ENCODE measurements around the gene AKAP12. TPM values are rescaled to one million over a fixed set of nuclear protein-coding genes. Genes with fewer than 3 reads are reported as not detected.

AKAP12 gene
- total RNA-seq, 1 experiment from 2014 or later, result 90.0 TPM

GRCh38 chr6:151375833-151376232, 136.1 kb downstream of the AKAP12 start:
- Mint-ChIP-seq H3K27ac (peak overlapping the region; percentile 86), H3K9me3 (peaks cover 2% of the 10 kb centered on the region; the same call in 1 of the 2 replicates), H3K4me1 (peaks cover 71% of the 10 kb centered on the region), H3K27me3 (ENCODE audit: low read depth) (no peaks in the 10 kb centered on the region), H3K4me3 (no peak overlapping the region), H3K36me3 (0 out of 2 replicates have a peak, but pooled peaks cover 4% of the 10 kb centered on the region)
- ChIA-PET CTCF (no interaction called here), POLR2A (no interaction called here)
- ATAC-seq, result no peak
- TF ChIP-seq SOX15 (CRISPR knock-in tag; IDR thresholded peaks at IDR 0.05) (no peak), IRF2 (CRISPR knock-in tag; IDR thresholded peaks at IDR 0.05; ENCODE audit: borderline replicate concordance, low read depth) (no peak)
- TF ChIP-seq, protein P1, sequence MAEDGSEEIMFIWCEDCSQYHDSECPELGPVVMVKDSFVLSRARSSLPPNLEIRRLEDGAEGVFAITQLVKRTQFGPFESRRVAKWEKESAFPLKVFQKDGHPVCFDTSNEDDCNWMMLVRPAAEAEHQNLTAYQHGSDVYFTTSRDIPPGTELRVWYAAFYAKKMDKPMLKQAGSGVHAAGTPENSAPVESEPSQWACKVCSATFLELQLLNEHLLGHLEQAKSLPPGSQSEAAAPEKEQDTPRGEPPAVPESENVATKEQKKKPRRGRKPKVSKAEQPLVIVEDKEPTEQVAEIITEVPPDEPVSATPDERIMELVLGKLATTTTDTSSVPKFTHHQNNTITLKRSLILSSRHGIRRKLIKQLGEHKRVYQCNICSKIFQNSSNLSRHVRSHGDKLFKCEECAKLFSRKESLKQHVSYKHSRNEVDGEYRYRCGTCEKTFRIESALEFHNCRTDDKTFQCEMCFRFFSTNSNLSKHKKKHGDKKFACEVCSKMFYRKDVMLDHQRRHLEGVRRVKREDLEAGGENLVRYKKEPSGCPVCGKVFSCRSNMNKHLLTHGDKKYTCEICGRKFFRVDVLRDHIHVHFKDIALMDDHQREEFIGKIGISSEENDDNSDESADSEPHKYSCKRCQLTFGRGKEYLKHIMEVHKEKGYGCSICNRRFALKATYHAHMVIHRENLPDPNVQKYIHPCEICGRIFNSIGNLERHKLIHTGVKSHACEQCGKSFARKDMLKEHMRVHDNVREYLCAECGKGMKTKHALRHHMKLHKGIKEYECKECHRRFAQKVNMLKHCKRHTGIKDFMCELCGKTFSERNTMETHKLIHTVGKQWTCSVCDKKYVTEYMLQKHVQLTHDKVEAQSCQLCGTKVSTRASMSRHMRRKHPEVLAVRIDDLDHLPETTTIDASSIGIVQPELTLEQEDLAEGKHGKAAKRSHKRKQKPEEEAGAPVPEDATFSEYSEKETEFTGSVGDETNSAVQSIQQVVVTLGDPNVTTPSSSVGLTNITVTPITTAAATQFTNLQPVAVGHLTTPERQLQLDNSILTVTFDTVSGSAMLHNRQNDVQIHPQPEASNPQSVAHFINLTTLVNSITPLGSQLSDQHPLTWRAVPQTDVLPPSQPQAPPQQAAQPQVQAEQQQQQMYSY (CRISPR knock-in tag; IDR thresholded peaks at IDR 0.05), result no peak
- no peak for DNase-seq (ENCODE audit: low spot score)

GRCh38 chr6:151376440-151376839, 136.7 kb downstream of the AKAP12 start:
- CTCF ChIA-PET, result no interaction called here

More at GRCh38 chr6:151376440-151376839, 136.7 kb downstream of the AKAP12 start:
- Mint-ChIP-seq H3K27ac (peak overlapping the region; percentile 65), H3K27me3 (ENCODE audit: low read depth) (no peaks in the 10 kb centered on the region), H3K9me3 (peaks cover 2% of the 10 kb centered on the region; the same call in 1 of the 2 replicates), H3K4me3 (no peak overlapping the region), H3K4me1 (peaks cover 69% of the 10 kb centered on the region), H3K36me3 (0 out of 2 replicates have a peak, but pooled peaks cover 4% of the 10 kb centered on the region)
- POLR2A ChIA-PET, result no interaction called here
- TF ChIP-seq E2F5 (CRISPR knock-in tag; IDR thresholded peaks at IDR 0.05) (no peak), ZNF423 (CRISPR knock-in tag; IDR thresholded peaks at IDR 0.05) (no peak), NR2C2 (CRISPR knock-in tag; IDR thresholded peaks at IDR 0.05) (no peak), MAX (CRISPR knock-in tag; IDR thresholded peaks at IDR 0.05) (no peak), NFATC4 (CRISPR knock-in tag; IDR thresholded peaks at IDR 0.05) (no peak), ESRRA (CRISPR knock-in tag; IDR thresholded peaks at IDR 0.05; ENCODE audit: borderline replicate concordance) (no peak), FOXP1 (CRISPR knock-in tag; IDR thresholded peaks at IDR 0.05; ENCODE audit: borderline replicate concordance) (no peak), OVOL2 (CRISPR knock-in tag; IDR thresholded peaks at IDR 0.05; ENCODE audit: borderline replicate concordance) (no peak), TEAD1 (CRISPR knock-in tag; IDR thresholded peaks at IDR 0.05) (no peak), NFE2L1 (CRISPR knock-in tag; IDR thresholded peaks at IDR 0.05) (no peak), ZBTB43 (CRISPR knock-in tag; IDR thresholded peaks at IDR 0.05) (no peak), HMGA2 (CRISPR knock-in tag; IDR thresholded peaks at IDR 0.05) (no peak), ELF4 (CRISPR knock-in tag; IDR thresholded peaks at IDR 0.05; ENCODE audit: low read depth) (no peak)
- TF ChIP-seq, protein P2, sequence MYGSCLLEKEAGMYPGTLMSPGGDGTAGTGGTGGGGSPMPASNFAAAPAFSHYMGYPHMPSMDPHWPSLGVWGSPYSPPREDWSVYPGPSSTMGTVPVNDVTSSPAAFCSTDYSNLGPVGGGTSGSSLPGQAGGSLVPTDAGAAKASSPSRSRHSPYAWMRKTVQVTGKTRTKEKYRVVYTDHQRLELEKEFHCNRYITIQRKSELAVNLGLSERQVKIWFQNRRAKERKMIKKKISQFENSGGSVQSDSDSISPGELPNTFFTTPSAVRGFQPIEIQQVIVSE (CRISPR knock-in tag; IDR thresholded peaks at IDR 0.05; ENCODE audit: borderline replicate concordance), result no peak
- TF ChIP-seq, protein P3, sequence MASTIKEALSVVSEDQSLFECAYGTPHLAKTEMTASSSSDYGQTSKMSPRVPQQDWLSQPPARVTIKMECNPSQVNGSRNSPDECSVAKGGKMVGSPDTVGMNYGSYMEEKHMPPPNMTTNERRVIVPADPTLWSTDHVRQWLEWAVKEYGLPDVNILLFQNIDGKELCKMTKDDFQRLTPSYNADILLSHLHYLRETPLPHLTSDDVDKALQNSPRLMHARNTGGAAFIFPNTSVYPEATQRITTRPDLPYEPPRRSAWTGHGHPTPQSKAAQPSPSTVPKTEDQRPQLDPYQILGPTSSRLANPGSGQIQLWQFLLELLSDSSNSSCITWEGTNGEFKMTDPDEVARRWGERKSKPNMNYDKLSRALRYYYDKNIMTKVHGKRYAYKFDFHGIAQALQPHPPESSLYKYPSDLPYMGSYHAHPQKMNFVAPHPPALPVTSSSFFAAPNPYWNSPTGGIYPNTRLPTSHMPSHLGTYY (CRISPR knock-in tag; IDR thresholded peaks at IDR 0.05), result no peak
- TF ChIP-seq, protein P4, sequence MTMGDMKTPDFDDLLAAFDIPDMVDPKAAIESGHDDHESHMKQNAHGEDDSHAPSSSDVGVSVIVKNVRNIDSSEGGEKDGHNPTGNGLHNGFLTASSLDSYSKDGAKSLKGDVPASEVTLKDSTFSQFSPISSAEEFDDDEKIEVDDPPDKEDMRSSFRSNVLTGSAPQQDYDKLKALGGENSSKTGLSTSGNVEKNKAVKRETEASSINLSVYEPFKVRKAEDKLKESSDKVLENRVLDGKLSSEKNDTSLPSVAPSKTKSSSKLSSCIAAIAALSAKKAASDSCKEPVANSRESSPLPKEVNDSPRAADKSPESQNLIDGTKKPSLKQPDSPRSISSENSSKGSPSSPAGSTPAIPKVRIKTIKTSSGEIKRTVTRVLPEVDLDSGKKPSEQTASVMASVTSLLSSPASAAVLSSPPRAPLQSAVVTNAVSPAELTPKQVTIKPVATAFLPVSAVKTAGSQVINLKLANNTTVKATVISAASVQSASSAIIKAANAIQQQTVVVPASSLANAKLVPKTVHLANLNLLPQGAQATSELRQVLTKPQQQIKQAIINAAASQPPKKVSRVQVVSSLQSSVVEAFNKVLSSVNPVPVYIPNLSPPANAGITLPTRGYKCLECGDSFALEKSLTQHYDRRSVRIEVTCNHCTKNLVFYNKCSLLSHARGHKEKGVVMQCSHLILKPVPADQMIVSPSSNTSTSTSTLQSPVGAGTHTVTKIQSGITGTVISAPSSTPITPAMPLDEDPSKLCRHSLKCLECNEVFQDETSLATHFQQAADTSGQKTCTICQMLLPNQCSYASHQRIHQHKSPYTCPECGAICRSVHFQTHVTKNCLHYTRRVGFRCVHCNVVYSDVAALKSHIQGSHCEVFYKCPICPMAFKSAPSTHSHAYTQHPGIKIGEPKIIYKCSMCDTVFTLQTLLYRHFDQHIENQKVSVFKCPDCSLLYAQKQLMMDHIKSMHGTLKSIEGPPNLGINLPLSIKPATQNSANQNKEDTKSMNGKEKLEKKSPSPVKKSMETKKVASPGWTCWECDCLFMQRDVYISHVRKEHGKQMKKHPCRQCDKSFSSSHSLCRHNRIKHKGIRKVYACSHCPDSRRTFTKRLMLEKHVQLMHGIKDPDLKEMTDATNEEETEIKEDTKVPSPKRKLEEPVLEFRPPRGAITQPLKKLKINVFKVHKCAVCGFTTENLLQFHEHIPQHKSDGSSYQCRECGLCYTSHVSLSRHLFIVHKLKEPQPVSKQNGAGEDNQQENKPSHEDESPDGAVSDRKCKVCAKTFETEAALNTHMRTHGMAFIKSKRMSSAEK (CRISPR knock-in tag; IDR thresholded peaks at IDR 0.05; ENCODE audit: borderline replicate concordance), result no peak
- DNase-seq (ENCODE audit: low spot score), result no peak
- ATAC-seq, result no peak

Measured in WTC11 (cell line).